Endothelial cell of umbilical vein (primary cell): ENCODE data around the gene SLC35F3. TPM values are rescaled to one million over a fixed set of nuclear protein-coding genes. Genes with fewer than 3 reads are reported as not detected.

ENCODE experiments used
- BruUV-seq: library from RNA; stranded (reverse); fragments of 400-500 nt; replicated peaks from 2 replicates; lab custom pipeline; 2021; lab: Mats Ljungman, UMichigan
- CTCF ChIA-PET: fragments of 300-600, 350-600 bp; sonication (Branson Sonifier 250); formaldehyde crosslinking; loops from one replicate; lab custom pipeline; 2021; ENCODE audit warnings: antibody characterized with exemption, inconsistent platforms; lab: Charles Lee
- POLR2A ChIA-PET: fragments of 300-600, 350-600 bp; sonication (Branson Sonifier 250); formaldehyde crosslinking; loops from one replicate; lab custom pipeline; 2021; ENCODE audit warnings: antibody characterized with exemption, inconsistent platforms; lab: Charles Lee
- DNase-seq: peaks from one replicate; pipeline ENCODE4 v3.0.0-alpha.2; 2011; ENCODE audit warnings: low read depth, low spot score
- FAIRE-seq: peaks from 2 replicates; lab custom pipeline; 2011; peaks lifted over from hg19 to GRCh38; lab: Jason Lieb, UNC
- H2AFZ ChIP-seq: 2 replicates; pipeline ENCODE4 v1.6.0; 2012; ENCODE audit warnings: low read depth, low read length, control low read depth, inconsistent platforms
- H3K27ac ChIP-seq: 2 replicates; pipeline ENCODE4 v1.5.1; 2011; ENCODE audit warnings: low read depth, mild to moderate bottlenecking, control low read depth, low read length, moderate library complexity; ENCODE audit not compliant: insufficient read depth
- H3K27me3 ChIP-seq, 2 experiments: 2 replicates each; pipeline versions ENCODE4 v1.6.0 to v1.6.1; 2011; ENCODE audit warnings: low read length in 2 of 2, mixed read lengths in 1 of 2; ENCODE audit not compliant: control insufficient read depth in 2 of 2, insufficient read depth in 2 of 2
- H3K36me3 ChIP-seq, 2 experiments: 2 replicates in 1 of 2; 3 replicates in 1 of 2; pipeline ENCODE4 v1.5.1; 2011; ENCODE audit warnings: low read length in 2 of 2, mild to moderate bottlenecking in 1 of 2, moderate library complexity in 1 of 2; ENCODE audit not compliant: control insufficient read depth in 2 of 2, insufficient read depth in 2 of 2; ENCODE audit errors: extremely low read depth in 1 of 2
- H3K4me1 ChIP-seq: 3 replicates; pipeline ENCODE4 v1.5.1; 2011; ENCODE audit warnings: mild to moderate bottlenecking, low read length; ENCODE audit not compliant: control insufficient read depth, insufficient read depth; ENCODE audit errors: extremely low read depth
- H3K4me2 ChIP-seq: 2 replicates; pipeline ENCODE4 v1.6.1; 2011; ENCODE audit warnings: low read length, control low read depth, mixed read lengths; ENCODE audit not compliant: insufficient read depth
- H3K4me3 ChIP-seq, 3 experiments: fragments of 200-600 bp in 1 of 3; sonication (generic), shearing (Covaris generic) in 1 of 3; replicated peaks in 1 of 3; 2 replicates each; pipeline ENCODE4 v1.5.1; 2011 to 2016; ENCODE audit warnings: control low read depth in 3 of 3, low read length in 3 of 3, mild to moderate bottlenecking in 2 of 3, inconsistent platforms in 1 of 3, low read depth in 1 of 3, moderate library complexity in 1 of 3; ENCODE audit not compliant: insufficient read depth in 1 of 3
- H3K79me2 ChIP-seq: 2 replicates; pipeline ENCODE4 v1.6.0; 2012; ENCODE audit warnings: low read length, inconsistent platforms; ENCODE audit not compliant: control insufficient read depth, insufficient read depth
- H3K9ac ChIP-seq: replicated peaks from 2 replicates; pipeline ENCODE3; 2011; ENCODE audit warnings: low read length, control low read depth; ENCODE audit not compliant: insufficient read depth; ENCODE audit errors: extremely low read depth
- H3K9me1 ChIP-seq: replicated peaks from 3 replicates; pipeline ENCODE4 v1.6.0; 2011; ENCODE audit warnings: mild to moderate bottlenecking, low read length; ENCODE audit not compliant: control insufficient read depth, insufficient read depth; ENCODE audit errors: extremely low read depth
- H3K9me3 ChIP-seq: replicated peaks from 2 replicates; pipeline ENCODE4 v1.5.1; 2012; ENCODE audit warnings: low read length, inconsistent platforms; ENCODE audit not compliant: control insufficient read depth, insufficient read depth
- H4K20me1 ChIP-seq: replicated peaks from 2 replicates; pipeline ENCODE3; 2011; ENCODE audit warnings: mild to moderate bottlenecking, low read length; ENCODE audit not compliant: control insufficient read depth, insufficient read depth; ENCODE audit errors: extremely low read depth
- EZH2 ChIP-seq: IDR thresholded peaks from 2 replicates; pipeline ENCODE4 v1.6.1; 2012; ENCODE audit warnings: borderline replicate concordance, low read depth, mild to moderate bottlenecking, moderate library complexity, low read length, inconsistent platforms; ENCODE audit not compliant: severe bottlenecking
- FOS ChIP-seq: IDR thresholded peaks from 2 replicates; pipeline ENCODE4 v1.6.1; 2011; ENCODE audit warnings: mild to moderate bottlenecking, low read length, moderate library complexity, borderline replicate concordance; ENCODE audit not compliant: insufficient read depth
- JUN ChIP-seq: IDR thresholded peaks from 2 replicates; pipeline ENCODE4 v1.6.1; 2011; ENCODE audit warnings: borderline replicate concordance, low read depth; ENCODE audit not compliant: insufficient read length, insufficient read depth
- MYC ChIP-seq: IDR thresholded peaks from one replicate; pipeline ENCODE4 v1.6.1; 2011; ENCODE audit warnings: mild to moderate bottlenecking, low read depth, low read length
- POLR2A ChIP-seq: IDR thresholded peaks from 2 replicates; pipeline ENCODE4 v1.6.1; 2012; ENCODE audit warnings: low read depth, mild to moderate bottlenecking, control low read depth, low read length
- dilution Hi-C: fragments of 300-500 bp; cut with MboI; formaldehyde crosslinking; loops from one replicate; pipeline ENCODE4 v1.15.0; 2019; ENCODE audit warnings: low sequenced_read_pairs; ENCODE audit not compliant: extremely low pct_ligation_motif_present
- intact Hi-C: fragments of 100-400 bp; cut with micrococcal nuclease; formaldehyde crosslinking; loops from one replicate; pipeline ENCODE4 v1.10.0; 2022
- polyA plus RNA-seq, 4 experiments: library from polyadenylated mRNA; depleted of rRNA in 3 of 4; stranded (reverse) in 3 of 4; unstranded in 1 of 4; fragments of >200 nt; gene quantifications; 2 replicates each; pipeline versions ENCODE4 v1.2.1 to v1.2.3, GENCODE V29; 2011 to 2012; ENCODE audit warnings: missing spikeins in 1 of 4
- total RNA-seq: library from RNA; stranded (reverse); gene quantifications from 2 replicates; pipeline ENCODE4 v1.2.3, GENCODE V29; 2021
- TF ChIP-seq, protein P1 (sequence below), 2 donors: IDR thresholded peaks; 1 replicate in 1 of 2; 2 replicates in 1 of 2; pipeline ENCODE4 v1.5.1; 2011; ENCODE audit warnings: low read length in 2 of 2, mild to moderate bottlenecking in 2 of 2, moderate library complexity in 2 of 2, control low read depth in 1 of 2, inconsistent platforms in 1 of 2, low read depth in 1 of 2; ENCODE audit not compliant: insufficient read depth in 1 of 2; ENCODE audit errors: extremely low read depth in 1 of 2

The SLC35F3 gene
- total and polyA plus RNA-seq, 2 donors (not counting 3 experiments of a cell fraction or from before 2014, with no cell fraction given): not detected

DNA sequence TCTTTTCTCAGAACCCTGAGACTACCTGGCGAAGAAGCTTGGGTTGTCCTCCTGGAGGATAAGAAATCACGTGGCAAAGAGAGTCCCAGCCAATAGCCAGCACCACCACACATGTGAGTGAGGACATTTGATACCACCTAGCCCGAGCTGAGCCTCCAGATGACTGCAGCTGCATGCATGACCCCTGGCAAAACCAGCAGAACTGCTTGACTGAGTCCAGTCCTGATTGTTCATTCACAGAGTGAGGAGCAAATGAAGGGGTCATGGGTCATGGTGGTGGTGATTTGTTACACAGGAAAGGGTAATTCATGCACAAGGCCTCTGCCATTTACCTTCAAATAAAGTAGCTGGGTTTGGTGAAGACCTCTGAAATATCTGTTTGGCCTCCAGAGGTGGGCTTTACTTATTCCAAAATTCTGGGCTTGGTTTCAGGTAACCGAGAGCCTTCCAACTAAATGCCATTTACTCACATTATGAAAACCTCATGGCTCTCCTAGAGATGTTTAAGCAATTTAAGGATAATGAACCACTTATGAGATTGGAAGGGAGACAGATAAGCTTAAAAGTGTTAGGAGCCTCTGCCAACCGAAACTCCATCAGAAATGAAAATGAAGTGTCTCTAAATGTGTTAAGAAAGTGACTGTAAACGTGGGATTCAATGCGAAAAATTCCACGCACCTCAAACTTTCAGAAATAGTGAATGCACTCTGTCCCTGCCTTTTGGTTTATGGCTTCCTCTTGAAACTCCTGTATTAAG lies 163.3 kb downstream of the SLC35F3 start:
- Histone ChIP-seq H3K9me3 (no peaks in the 10 kb centered on the region), H3K4me2 (no peak overlapping the region), H3K9ac (no peak overlapping the region), H4K20me1 (no peaks in the 10 kb centered on the region), H3K27me3 (no peaks in the 10 kb centered on the region), H3K9me1 (no peaks in the 10 kb centered on the region), H2AFZ (no peak overlapping the region), H3K79me2 (no peaks in the 10 kb centered on the region), H3K36me3 (no peaks in the 10 kb centered on the region), H3K4me3 (no peak overlapping the region), H3K4me1 (no peaks in the 10 kb centered on the region), H3K27ac (no peak overlapping the region)
- POLR2A ChIA-PET: no interaction called here
- dilution Hi-C loops: no loop called here
- FAIRE-seq (no peak), DNase-seq (no peak)
- no peak for TF ChIP-seq MYC
- TF ChIP-seq, protein P1, sequence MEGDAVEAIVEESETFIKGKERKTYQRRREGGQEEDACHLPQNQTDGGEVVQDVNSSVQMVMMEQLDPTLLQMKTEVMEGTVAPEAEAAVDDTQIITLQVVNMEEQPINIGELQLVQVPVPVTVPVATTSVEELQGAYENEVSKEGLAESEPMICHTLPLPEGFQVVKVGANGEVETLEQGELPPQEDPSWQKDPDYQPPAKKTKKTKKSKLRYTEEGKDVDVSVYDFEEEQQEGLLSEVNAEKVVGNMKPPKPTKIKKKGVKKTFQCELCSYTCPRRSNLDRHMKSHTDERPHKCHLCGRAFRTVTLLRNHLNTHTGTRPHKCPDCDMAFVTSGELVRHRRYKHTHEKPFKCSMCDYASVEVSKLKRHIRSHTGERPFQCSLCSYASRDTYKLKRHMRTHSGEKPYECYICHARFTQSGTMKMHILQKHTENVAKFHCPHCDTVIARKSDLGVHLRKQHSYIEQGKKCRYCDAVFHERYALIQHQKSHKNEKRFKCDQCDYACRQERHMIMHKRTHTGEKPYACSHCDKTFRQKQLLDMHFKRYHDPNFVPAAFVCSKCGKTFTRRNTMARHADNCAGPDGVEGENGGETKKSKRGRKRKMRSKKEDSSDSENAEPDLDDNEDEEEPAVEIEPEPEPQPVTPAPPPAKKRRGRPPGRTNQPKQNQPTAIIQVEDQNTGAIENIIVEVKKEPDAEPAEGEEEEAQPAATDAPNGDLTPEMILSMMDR (IDR thresholded peaks at IDR 0.05; ENCODE audit: extremely low read depth in 1 of 2, insufficient read depth in 1 of 2, low read depth in 1 of 2, low read length in 2 of 2): no peak
- TF ChIP-seq EZH2: no peak
- TF ChIP-seq FOS: no peak
- TF ChIP-seq JUN: no peak
- TF ChIP-seq POLR2A: no peak
- intact Hi-C loops: no loop called here
- no TSS peak for BruUV-seq
- CTCF ChIA-PET: interaction anchor here (0.8 to 4.5 kb wide), 5 partner anchors 626 to 763 kb away, joined by 3 to 75 read pairs (median 3); no protein-coding TSS in a partner anchor
